Left ventricle myocardium inferior (tissue), 1 donor: Measurements from ENCODE around the gene ZNF385C. TPM values are rescaled to one million over a fixed set of nuclear protein-coding genes. Genes with fewer than 3 reads are reported as not detected.

Source experiments
- DNase-seq: peaks from one replicate; pipeline ENCODE4 v3.0.0-alpha.2; 2020
- H3K27ac ChIP-seq: fragments of 200-600 bp; replicated peaks from 2 replicates; pipeline ENCODE4 v1.8.0; 2021
- H3K27me3 ChIP-seq: fragments of 200-600 bp; 2 replicates; pipeline ENCODE4 v1.8.0; 2021; ENCODE audit warnings: low read depth
- H3K36me3 ChIP-seq: fragments of 200-600 bp; 2 replicates; pipeline ENCODE4 v1.8.0; 2021
- H3K4me1 ChIP-seq: fragments of 200-600 bp; 2 replicates; pipeline ENCODE4 v1.8.0; 2021
- H3K4me3 ChIP-seq: fragments of 200-600 bp; 2 replicates; pipeline ENCODE4 v1.8.0; 2021; ENCODE audit warnings: mild to moderate bottlenecking, moderate library complexity
- H3K9me3 ChIP-seq: fragments of 200-600 bp; replicated peaks from 2 replicates; pipeline ENCODE4 v1.8.0; 2021
- CTCF ChIP-seq: fragments of 200-600 bp; IDR thresholded peaks from 2 replicates; pipeline ENCODE4 v1.8.0; 2021; ENCODE audit warnings: antibody characterized with exemption, mild to moderate bottlenecking, borderline replicate concordance
- intact Hi-C: fragments of 100-400 bp; cut with micrococcal nuclease; formaldehyde crosslinking; loops from one replicate; pipeline ENCODE4 v1.11.0; 2022
- total RNA-seq: library from RNA; stranded (reverse); fragmentation: NEBNext Ultra II Directional; extraction: Animal tissue kit (Norgen Biotek cat#: 25700); gene quantifications from one replicate; pipeline ENCODE4 v1.2.1, GENCODE V29; 2021
- donor health status: DM: no; HTN: yes; CAD: no; lungs with severe emphysema.

Gene ZNF385C
- total RNA-seq, 1 donor from 2014 or later: 0.49 TPM

GRCh38 chr17:42098730-42099399, 592 bp upstream of the ZNF385C start:
- no peak for DNase-seq
- Histone ChIP-seq H3K27me3 (peaks cover 42% of the 10 kb centered on the region), H3K27ac (no peak overlapping the region), H3K4me1 (peaks cover 13% of the 10 kb centered on the region), H3K4me3 (no peak overlapping the region), H3K36me3 (no peaks in the 10 kb centered on the region), H3K9me3 (no peaks in the 10 kb centered on the region)
- no peak for TF ChIP-seq CTCF
- intact Hi-C loops: no loop called here

- Histone ChIP-seq H3K36me3 (no peaks in the 10 kb centered on the region), H3K9me3 (no peaks in the 10 kb centered on the region), H3K4me3 (no peak overlapping the region), H3K27me3 (peaks cover 42% of the 10 kb centered on the region), H3K27ac (no peak overlapping the region), H3K4me1 (peaks cover 7% of the 10 kb centered on the region)
- intact Hi-C loops: no loop called here
- no peak for DNase-seq
- TF ChIP-seq CTCF: no peak
Observed at GRCh38 chr17:42096360-42097111, 1.7 kb downstream of the ZNF385C start.

GRCh38 chr17:42094375-42095069, 3.8 kb downstream of the ZNF385C start:
- Histone ChIP-seq H3K27me3 (peaks cover 48% of the 10 kb centered on the region), H3K9me3 (no peaks in the 10 kb centered on the region), H3K27ac (no peak overlapping the region), H3K36me3 (no peaks in the 10 kb centered on the region), H3K4me3 (no peak overlapping the region), H3K4me1 (peaks cover 6% of the 10 kb centered on the region)
- no peak for TF ChIP-seq CTCF
- intact Hi-C loops: no loop called here
- DNase-seq: no peak

GRCh38 chr17:42092939-42093338, 5.3 kb downstream of the ZNF385C start:
- no peaks in the 10 kb centered on the region for H3K9me3 ChIP-seq
- no peak overlapping the region for H3K4me3 ChIP-seq
- no peak for DNase-seq
- H3K4me1 ChIP-seq: peaks cover under 1% of the 10 kb centered on the region
- no peak overlapping the region for H3K27ac ChIP-seq
- TF ChIP-seq CTCF: no peak
- intact Hi-C loops: no loop called here
- H3K27me3 ChIP-seq: peaks cover 57% of the 10 kb centered on the region
- H3K36me3 ChIP-seq: no peaks in the 10 kb centered on the region

GRCh38 chr17:42090964-42091790, 7.1 kb downstream of the ZNF385C start:
- DNase-seq: no peak
- no peak overlapping the region for H3K4me3 ChIP-seq
- H3K4me1 ChIP-seq: no peaks in the 10 kb centered on the region
- intact Hi-C loops: no loop called here
- no peak for TF ChIP-seq CTCF
- no peak overlapping the region for H3K27ac ChIP-seq
- peaks cover 54% of the 10 kb centered on the region for H3K27me3 ChIP-seq
- no peaks in the 10 kb centered on the region for H3K9me3 ChIP-seq
- H3K36me3 ChIP-seq: no peaks in the 10 kb centered on the region
